ENCODE data around the gene CHST13. TPM values are rescaled to one million over a fixed set of nuclear protein-coding genes. Genes with fewer than 3 reads are reported as not detected.

CHST13 gene
- total RNA-seq, 1 donor, result 0.09 TPM

GRCh38 chr3:126498461-126498860 is 25.5 kb upstream of the CHST13 start:
- no peak for DNase-seq (ENCODE audit: low read depth)
- no peak overlapping the region for H3K4me3 ChIP-seq (ENCODE audit: low read depth, low read length)

GRCh38 chr3:126498929-126499328 is 25.0 kb upstream of the CHST13 start:
- H3K4me3 ChIP-seq (ENCODE audit: low read depth, low read length), result no peak overlapping the region
- TF ChIP-seq CTCF (IDR thresholded peaks at IDR 0.05; ENCODE audit: insufficient read depth, low read length), result no peak
- DNase-seq (ENCODE audit: low read depth), result no peak

More at GRCh38 chr3:126498461-126498860, 25.5 kb upstream of the CHST13 start:
- no peak for TF ChIP-seq CTCF (IDR thresholded peaks at IDR 0.05; ENCODE audit: insufficient read depth, low read length)

GRCh38 chr3:126499401-126499800 is 24.6 kb upstream of the CHST13 start:
- no peak for DNase-seq (ENCODE audit: low read depth)
- TF ChIP-seq CTCF (IDR thresholded peaks at IDR 0.05; ENCODE audit: insufficient read depth, low read length), result no peak
- H3K4me3 ChIP-seq (ENCODE audit: low read depth, low read length), result no peak overlapping the region

- no peak for TF ChIP-seq CTCF (IDR thresholded peaks at IDR 0.05; ENCODE audit: insufficient read depth, low read length)
- no peak for DNase-seq (ENCODE audit: low read depth)
- H3K4me3 ChIP-seq (ENCODE audit: low read depth, low read length), result no peak overlapping the region
Observed at GRCh38 chr3:126500016-126500415, 23.9 kb upstream of the CHST13 start.

GRCh38 chr3:126501054-126501453 is 22.9 kb upstream of the CHST13 start:
- no peak for TF ChIP-seq CTCF (IDR thresholded peaks at IDR 0.05; ENCODE audit: insufficient read depth, low read length)
- H3K4me3 ChIP-seq (ENCODE audit: low read depth, low read length), result no peak overlapping the region
- no peak for DNase-seq (ENCODE audit: low read depth)

GRCh38 chr3:126501736-126502135 is 22.2 kb upstream of the CHST13 start:
- DNase-seq (ENCODE audit: low read depth), result no peak
- no peak for TF ChIP-seq CTCF (IDR thresholded peaks at IDR 0.05; ENCODE audit: insufficient read depth, low read length)
- no peak overlapping the region for H3K4me3 ChIP-seq (ENCODE audit: low read depth, low read length)

GRCh38 chr3:126502656-126503055 is 21.3 kb upstream of the CHST13 start:
- no peak for TF ChIP-seq CTCF (IDR thresholded peaks at IDR 0.05; ENCODE audit: insufficient read depth, low read length)
- no peak overlapping the region for H3K4me3 ChIP-seq (ENCODE audit: low read depth, low read length)
- DNase-seq (ENCODE audit: low read depth), result no peak

Data from fibroblast of the aortic adventitia (primary cell).